Measurements from ENCODE around the gene CBLB. TPM values are rescaled to one million over a fixed set of nuclear protein-coding genes. Genes with fewer than 3 reads are reported as not detected.

CBLB gene
- total and polyA plus RNA-seq, 9 of the 15 experiments (the other 6 are each of a cell fraction or from before 2014, with no cell fraction given) = 1.8 to 8.1 (median 5.3) TPM

GRCh38 chr3:105762749-105763658 lies 105.8 kb downstream of the CBLB start:
- DNase-seq (ENCODE audit: extremely low read depth in 1 of 4, low spot score in 3 of 4) = no peak
- 47% methylated on average over 7 of the region's 13 CpGs for WGBS (ENCODE audit: insufficient coverage, low coverage, missing lambda C conversion rate)
- Histone ChIP-seq H3K4me2 (ENCODE audit: insufficient read depth, low read length) (no peak overlapping the region), H3K9ac (ENCODE audit: insufficient read depth in 1 of 2, low read depth in 2 of 2, low read length in 2 of 2) (no peak overlapping the region), H3K9me1 (ENCODE audit: control insufficient read depth, insufficient read depth, low read length) (no peaks in the 10 kb centered on the region), H3K36me3 (ENCODE audit: control insufficient read depth, insufficient read depth, low read length) (no peaks in the 10 kb centered on the region; the same call in 2 of the 3 replicates), H4K20me1 (replicated peaks; ENCODE audit: control insufficient read depth, insufficient read depth, low read length) (no peaks in the 10 kb centered on the region), H2AFZ (ENCODE audit: low read depth, low read length) (no peak overlapping the region), H3K27ac (ENCODE audit: extremely low read depth, low read depth, low read length) (no peak overlapping the region), H3K4me3 (no peak overlapping the region), H3K4me1 (replicated peaks in 1 of 2; ENCODE audit: control insufficient read depth in 2 of 2, insufficient read depth in 2 of 2, low read length in 2 of 2) (no peaks in the 10 kb centered on the region), H3K9me3 (replicated peaks; ENCODE audit: control insufficient read depth, insufficient read depth, low read depth, low read length) (no peaks in the 10 kb centered on the region), H3K27me3 (ENCODE audit: control insufficient read depth in 2 of 2, insufficient read depth in 2 of 2, low read length in 2 of 2) (no peaks in the 10 kb centered on the region), H3K79me2 (ENCODE audit: control insufficient read depth, insufficient read depth, low read length) (no peaks in the 10 kb centered on the region)
- POLR2A ChIA-PET = no interaction called here
- intact Hi-C loops (cut with micrococcal nuclease) (no loop called here), in situ Hi-C loops (cut with MboI) (no loop called here)
- CTCF ChIA-PET (ENCODE audit: low intra/inter-chr PET ratio) = no interaction called here
- no peak for ATAC-seq
- BruUV-seq (replicated peaks) = no TSS peak
- FAIRE-seq = no peak
- TF ChIP-seq EP400 (IDR thresholded peaks at IDR 0.05) = no peak
- TF ChIP-seq ZNF592 (IDR thresholded peaks at IDR 0.05) = no peak
- no peak for TF ChIP-seq NR2C2 (CRISPR knock-in tag; IDR thresholded peaks at IDR 0.05)
- TF ChIP-seq NR2C2 (tag; IDR thresholded peaks at IDR 0.05) = no peak
- no peak for TF ChIP-seq PURB (CRISPR knock-in tag; IDR thresholded peaks at IDR 0.05; ENCODE audit: low read depth)
- no peak for TF ChIP-seq BRD4 (IDR thresholded peaks at IDR 0.05)
- no peak for TF ChIP-seq GATAD2B (IDR thresholded peaks at IDR 0.05; ENCODE audit: borderline replicate concordance)
- TF ChIP-seq KAT2B (IDR thresholded peaks at IDR 0.05; ENCODE audit: low read depth, low read length) = no peak
- TF ChIP-seq CEBPB (tag; IDR thresholded peaks at IDR 0.05) = no peak
- no peak for TF ChIP-seq MYC (IDR thresholded peaks at IDR 0.05; ENCODE audit: low read depth, low read length)
- no peak for TF ChIP-seq MYC (CRISPR knock-in tag; IDR thresholded peaks at IDR 0.05; ENCODE audit: borderline replicate concordance, low read depth)
- no peak for TF ChIP-seq EGR1 (conservative IDR thresholded peaks at IDR 0.05)
- no peak for TF ChIP-seq TFAP4 (CRISPR knock-in tag; IDR thresholded peaks at IDR 0.05; ENCODE audit: borderline replicate concordance)
- TF ChIP-seq KAT8 (IDR thresholded peaks at IDR 0.05; ENCODE audit: low read depth) = no peak
- no peak for TF ChIP-seq GABPA (tag; conservative IDR thresholded peaks at IDR 0.05; ENCODE audit: low read depth)
- TF ChIP-seq ELK3 (CRISPR knock-in tag; IDR thresholded peaks at IDR 0.05) = no peak
- no peak for TF ChIP-seq EP300 (IDR thresholded peaks at IDR 0.05; ENCODE audit: low read length)
- TF ChIP-seq ZNF507 (tag; conservative IDR thresholded peaks at IDR 0.05) = no peak

Measured in K562 (cell line).